ENCODE data around the gene RAB10.
"Not testable (repeated sequence)": the region's sequence is repeated elsewhere in the genome, so short reads cannot be mapped to it uniquely, and the experiment has no call there.

Gene RAB10

DNA sequence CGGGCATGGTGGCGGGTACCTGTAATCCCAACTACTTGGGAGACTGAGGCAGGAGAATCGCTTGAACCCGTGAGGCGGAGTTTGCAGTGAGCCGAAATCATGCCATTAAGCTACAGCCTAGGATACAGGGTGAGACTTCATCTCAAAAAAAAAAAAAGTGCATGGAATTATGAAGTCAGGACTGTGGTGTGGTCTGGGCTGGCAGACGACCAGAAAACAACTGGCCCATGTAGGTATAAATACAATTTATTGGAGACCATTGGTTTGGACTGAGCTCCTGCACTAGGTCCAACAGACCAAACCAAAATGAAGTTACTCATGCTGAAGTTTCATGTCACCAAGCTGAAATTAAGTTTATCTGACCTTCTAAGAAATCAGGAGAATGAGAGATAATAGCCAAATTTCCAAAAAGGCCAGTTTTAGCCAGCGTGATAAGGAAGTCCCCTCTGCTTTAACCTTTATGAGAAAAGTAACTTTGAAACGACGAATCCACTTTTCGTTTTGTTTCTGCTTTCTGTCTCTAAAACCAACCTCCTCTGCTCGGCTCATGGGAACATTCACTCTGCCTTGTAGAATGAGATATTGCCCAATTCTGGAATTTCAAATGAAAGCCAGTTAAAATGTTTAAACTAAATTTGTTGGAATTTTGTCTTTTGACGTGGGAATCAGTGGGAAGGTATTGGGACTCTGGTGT, 17.7 kb upstream of the RAB10 start:
- no peak for DNase-seq (ENCODE audit: low spot score)

DNA sequence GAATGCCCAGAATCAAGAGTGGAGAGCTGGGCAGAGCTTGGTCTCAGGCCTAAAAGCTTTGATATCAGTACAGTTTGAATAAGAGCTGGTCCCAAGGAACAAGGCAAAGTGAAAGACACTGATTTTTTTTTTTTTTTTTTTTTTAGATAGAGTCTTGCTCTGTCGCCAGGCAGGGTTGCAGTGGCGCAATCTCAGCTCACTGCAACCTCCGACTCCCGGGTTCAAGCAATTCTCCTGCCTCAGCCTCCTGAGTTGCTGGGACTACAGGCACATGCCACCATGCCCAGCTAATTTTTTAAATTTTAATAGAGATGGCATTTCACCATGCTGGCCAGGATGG, 17.2 kb upstream of the RAB10 start:
- DNase-seq (ENCODE audit: low spot score), result not testable (repeated sequence)

DNA sequence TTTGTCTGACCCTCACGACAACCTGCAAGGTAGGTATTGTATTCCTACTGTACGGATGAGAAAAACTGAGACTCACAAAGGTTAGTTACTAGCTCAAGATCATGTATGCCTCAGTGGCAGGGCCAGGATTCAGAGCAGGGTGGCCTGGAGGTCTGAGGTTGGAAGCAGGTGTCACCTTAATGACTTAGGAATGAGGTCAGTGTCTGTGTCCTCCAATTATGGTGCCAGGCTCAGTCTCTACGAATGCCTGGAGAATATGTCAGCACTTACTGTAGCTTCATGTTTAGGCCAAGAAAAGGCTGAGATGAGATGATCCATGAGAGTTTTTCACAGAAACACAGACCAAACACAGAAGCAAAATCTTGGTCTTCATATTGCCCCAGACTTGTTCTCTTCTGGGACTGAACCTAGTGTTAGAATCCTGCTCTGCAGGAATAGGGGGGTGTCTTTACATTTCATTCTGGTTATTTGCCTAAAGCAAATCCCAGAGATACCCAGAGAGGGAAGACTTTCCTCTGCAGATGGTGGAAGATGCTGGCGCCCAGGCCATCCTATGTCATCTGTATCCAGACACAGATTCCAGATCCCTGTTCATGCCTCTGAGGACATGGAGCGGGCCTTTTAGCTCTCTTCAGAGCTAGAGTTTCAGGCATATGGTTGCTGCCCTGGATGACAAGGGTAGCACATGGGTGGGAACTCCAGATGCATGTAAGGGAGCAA, 16.3 kb upstream of the RAB10 start:
- DNase-seq (ENCODE audit: low spot score), result no peak

GRCh38 chr2:26018184-26019055, 15.5 kb upstream of the RAB10 start:
- DNase-seq (ENCODE audit: low spot score), result peak; percentile 89

GRCh38 chr2:26020231-26020640, 13.6 kb upstream of the RAB10 start:
- no peak for DNase-seq (ENCODE audit: low spot score)

DNA sequence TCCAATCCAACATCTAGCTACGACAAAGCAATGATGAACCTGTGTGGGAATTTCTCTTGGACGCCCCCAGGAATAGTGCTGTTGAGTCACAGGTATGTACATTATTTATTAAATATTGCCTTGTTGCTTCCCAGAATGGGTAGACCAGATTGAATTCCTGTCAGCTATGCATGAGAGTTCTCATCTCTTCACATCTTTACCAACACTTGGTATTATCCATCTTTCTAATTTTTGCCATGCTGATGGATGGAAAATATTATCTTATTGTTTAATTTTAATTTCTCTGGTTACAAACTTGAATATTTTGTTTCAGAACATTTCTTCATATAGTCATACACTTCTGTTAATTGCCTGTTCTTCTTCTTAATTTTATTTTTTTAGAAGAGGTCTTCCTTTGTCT, 9.6 kb upstream of the RAB10 start:
- DNase-seq (ENCODE audit: low spot score), result no peak

DNA sequence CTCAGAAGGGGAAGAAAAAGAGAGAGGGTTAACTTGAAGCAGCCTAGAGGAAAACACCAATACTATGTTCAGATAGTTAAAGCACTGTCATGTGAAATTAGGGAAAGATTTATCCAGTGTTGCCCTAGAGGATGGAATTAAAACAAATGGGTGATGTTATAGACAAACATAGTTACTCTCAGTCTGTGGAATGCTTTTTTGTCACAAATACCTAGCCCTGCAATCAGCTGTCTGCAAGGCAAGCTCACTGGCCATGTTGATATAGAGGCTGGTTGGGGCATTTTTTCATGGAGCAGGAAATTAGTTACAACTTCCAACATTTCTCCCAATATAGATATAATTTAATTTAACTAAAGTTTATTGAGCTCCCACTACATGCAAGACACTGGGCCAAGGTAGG, 8.4 kb upstream of the RAB10 start:
- DNase-seq (ENCODE audit: low spot score), result no peak

GRCh38 chr2:26028083-26028482, 5.8 kb upstream of the RAB10 start:
- DNase-seq (ENCODE audit: low spot score), result not testable (repeated sequence)

DNA sequence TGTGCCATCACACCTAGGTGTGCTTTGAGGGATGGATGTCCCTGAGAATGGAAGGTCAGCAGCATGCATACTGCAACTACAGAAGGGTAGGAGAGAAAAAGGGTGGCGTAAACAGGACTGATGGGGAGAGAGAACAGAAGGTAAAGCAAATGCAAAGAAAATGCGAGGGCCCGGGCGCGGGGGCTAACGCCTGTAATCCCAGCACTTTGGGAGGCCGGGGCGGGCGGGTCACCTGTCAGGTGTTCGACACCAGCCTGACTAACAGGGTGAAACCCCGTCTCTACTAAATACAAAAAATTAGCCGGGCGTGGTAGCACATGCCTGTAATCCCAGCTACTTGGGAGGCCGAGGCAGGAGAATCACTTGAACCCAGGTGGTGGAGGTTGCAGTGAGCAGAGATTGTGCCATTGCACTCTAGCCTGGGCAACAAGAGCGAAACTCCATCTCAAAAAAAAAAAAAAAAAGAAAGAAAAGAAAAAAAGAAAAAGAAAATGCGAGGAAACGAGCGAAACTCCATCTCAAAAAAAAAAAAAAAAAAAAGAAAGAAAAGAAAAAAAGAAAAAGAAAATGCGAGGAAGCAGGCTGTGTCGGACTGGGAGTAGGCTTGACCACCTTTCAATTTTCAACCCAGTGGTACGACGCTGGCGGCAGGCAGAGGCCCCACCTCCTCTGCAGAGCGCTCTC, 1.2 kb upstream of the RAB10 start:
- peak; percentile 64 for DNase-seq (ENCODE audit: low spot score)

DNA sequence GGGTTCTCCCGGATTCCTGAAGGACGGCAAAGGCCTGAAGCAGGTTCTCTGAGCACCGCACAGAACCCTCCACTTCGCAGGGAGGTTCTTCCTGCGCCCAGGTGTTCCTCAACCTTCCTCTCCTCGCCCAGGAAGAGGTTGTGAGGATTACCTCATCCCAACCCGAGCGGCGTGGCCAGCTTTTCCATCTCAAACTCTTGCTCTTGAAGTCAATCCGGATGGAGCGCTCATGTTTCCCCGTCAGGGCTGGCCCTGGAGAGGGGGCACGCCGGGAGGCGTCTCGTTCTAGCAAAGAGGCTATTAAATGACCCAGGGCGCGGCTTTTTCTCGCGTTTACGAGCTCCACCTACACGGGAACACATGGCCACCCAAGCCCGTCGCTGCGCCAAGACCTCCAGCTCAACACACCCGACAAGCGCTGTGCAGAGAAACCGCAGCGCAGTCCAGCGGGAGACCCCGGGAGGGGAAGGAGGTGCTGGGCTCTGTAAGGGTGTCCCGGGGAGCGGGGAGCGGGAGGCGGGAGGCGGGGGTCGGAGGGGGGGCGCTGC, 540 bp upstream of the RAB10 start:
- DNase-seq (ENCODE audit: low spot score), result no peak

GRCh38 chr2:26034637-26034992, 731 bp downstream of the RAB10 start:
- no peak for DNase-seq (ENCODE audit: low spot score)

DNA sequence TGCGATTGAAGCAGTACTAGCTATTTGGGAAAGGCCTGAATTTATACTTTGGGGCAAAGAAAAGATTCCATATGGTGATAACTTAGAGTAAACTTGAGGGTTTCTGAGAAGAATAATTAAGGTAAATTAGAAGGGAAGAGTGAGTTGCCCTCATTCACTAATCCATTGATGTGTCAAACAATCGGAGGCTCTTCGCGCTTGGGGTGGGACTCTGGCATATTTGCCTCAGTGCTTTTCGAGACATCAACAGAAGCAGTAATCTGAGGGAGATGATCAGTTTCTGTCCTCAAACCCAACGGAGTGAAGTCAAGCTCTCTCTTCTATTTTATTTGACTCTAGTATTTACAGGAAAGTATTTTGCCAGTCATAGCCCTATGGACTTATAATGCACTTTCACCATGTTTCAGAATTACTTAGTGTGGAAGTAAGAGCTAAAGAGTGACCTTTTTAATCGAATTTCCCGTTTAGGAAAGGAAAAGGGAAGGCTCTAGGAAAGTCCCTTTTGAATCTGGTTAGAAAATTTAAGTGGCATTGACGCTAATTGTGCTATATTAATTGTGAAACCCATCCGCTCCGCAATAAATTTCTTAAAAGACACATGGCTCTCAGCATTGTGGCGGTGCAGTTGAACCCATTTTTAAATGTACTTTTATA, 1.3 kb downstream of the RAB10 start:
- no peak for DNase-seq (ENCODE audit: low spot score)

GRCh38 chr2:26039603-26040323, 5.9 kb downstream of the RAB10 start:
- DNase-seq (ENCODE audit: low spot score), result no peak

DNA sequence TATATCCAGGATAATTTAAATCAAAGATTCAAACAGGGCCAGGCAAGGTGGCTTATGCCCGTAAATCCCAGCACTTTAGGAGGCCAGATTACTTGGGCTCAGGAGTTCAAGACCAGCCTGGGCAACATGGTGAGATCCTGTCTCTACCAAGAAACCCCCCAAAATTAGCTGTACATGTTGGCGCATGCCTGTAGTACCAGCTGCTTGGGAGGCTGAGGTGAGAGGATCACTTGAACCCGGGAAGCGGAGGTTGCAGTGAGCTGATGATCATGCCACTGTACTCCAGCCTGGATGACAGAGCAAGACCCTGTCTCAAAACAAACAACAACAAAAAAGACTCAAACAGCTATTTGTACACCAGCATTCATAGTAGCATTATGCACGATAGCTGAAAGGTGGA, 9.2 kb downstream of the RAB10 start:
- DNase-seq (ENCODE audit: low spot score), result no peak

GRCh38 chr2:26043862-26044696, 10.2 kb downstream of the RAB10 start:
- DNase-seq (ENCODE audit: low spot score), result no peak

DNA sequence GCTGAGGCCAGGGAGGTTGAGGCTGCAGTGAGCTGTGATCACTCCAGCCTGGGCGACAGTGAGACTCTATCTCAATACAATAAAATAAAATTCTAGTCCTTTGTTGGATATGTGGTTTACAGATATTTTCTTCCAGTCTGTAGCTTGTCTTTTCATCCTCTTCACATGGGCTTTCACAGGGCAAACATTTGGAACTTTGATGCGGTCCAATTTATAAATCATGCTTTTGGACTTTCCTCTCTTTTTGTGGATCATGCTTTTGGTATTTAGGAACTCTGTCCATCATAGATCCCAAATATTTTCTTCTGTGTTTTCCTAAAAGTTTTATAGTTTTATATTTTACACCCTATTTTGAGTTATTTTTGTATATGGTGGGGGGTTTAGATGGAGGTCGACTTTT, 14.9 kb downstream of the RAB10 start:
- DNase-seq (ENCODE audit: low spot score), result no peak

DNA sequence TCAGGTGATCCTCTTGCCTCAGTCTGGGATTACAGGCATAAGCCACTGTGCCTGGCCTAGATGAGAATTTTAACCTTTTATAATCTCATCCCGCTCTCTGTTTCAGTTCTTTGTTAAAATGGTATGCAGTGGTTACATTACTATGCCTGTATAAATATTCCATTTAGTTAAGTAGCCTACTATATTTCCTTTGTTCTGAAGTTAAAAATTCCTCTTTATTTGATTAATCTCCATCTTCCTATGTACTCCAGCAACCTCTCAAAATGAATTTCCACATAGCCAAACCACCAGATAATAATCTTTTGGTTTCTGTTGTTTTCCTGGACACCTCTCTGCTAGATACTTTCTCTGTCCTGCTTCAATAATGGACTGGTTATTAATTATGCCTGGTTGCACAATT, 15.8 kb downstream of the RAB10 start:
- DNase-seq (ENCODE audit: low spot score), result no peak

GRCh38 chr2:26052740-26053139, 18.9 kb downstream of the RAB10 start:
- DNase-seq (ENCODE audit: low spot score), result no peak

- no peak for DNase-seq (ENCODE audit: low spot score)
Measured at GRCh38 chr2:26054598-26055348, 20.9 kb downstream of the RAB10 start.
